ENCODE measurements around the gene MINDY1. TPM values are rescaled to one million over a fixed set of nuclear protein-coding genes. Genes with fewer than 3 reads are reported as not detected.

Gene MINDY1
- total and polyA plus RNA-seq, 2 donors (not counting 1 experiment from before 2014, with no cell fraction given) = 7.6 to 16.1 TPM

GRCh38 chr1:151054971-151055547 lies 48.4 kb upstream of the MINDY1 start:
- no peaks in the 10 kb centered on the region for H3K9me3 Mint-ChIP-seq (ENCODE audit: insufficient read depth)
- WGBS (ENCODE audit: insufficient coverage) = no CpG with 5 or more reads among the region's 4 CpGs
- no peak overlapping the region for H2AFZ ChIP-seq (ENCODE audit: insufficient read depth, low read depth, low read length, poor library complexity, severe bottlenecking)
- H3K27ac ChIP-seq (ENCODE audit: low read length in 2 of 2) = peak overlapping the region; percentile 76 to 95
- H3K9ac ChIP-seq (ENCODE audit: low read length) = peak overlapping the region; percentile 91
- no peaks in the 10 kb centered on the region for H3K27me3 ChIP-seq (replicated peaks in 1 of 4; ENCODE audit: control extremely low read depth in 1 of 4, control insufficient read depth in 3 of 4, insufficient read depth in 4 of 4, low read length in 3 of 4)
- TF ChIP-seq CTCF (IDR thresholded peaks at IDR 0.05) (no peak), EZH2 (IDR thresholded peaks at IDR 0.05; ENCODE audit: borderline replicate concordance, insufficient read depth, low read depth, low read length, poor library complexity, severe bottlenecking) (no peak)
- H4K20me1 ChIP-seq (ENCODE audit: control insufficient read depth, insufficient read depth, low read length, poor library complexity, severe bottlenecking) = peaks cover 13% of the 10 kb centered on the region
- peak overlapping the region; percentile 99 for H3K4me3 Mint-ChIP-seq
- ChIA-PET CTCF (interaction anchor here (1.1 to 9.2 kb wide), 6 partner anchors 13 to 102 kb away, joined by 3 to 82 read pairs (median 4); partner anchors contain the start of genes GABPB2, MINDY1 and TNFAIP8L2), POLR2A (interaction anchor here (1.3 to 1.6 kb wide), 2 partner anchors 16 to 31 kb away, joined by 3 to 6 read pairs; no protein-coding TSS in a partner anchor)
- H3K4me3 ChIP-seq (ENCODE audit: control extremely low read depth in 1 of 5, extremely low read depth in 1 of 5, insufficient read depth in 1 of 5, low read depth in 2 of 5, low read length in 4 of 5) = peak overlapping the region in 4 of 5 experiments; percentile 87 to 98 (median 97)
- H3K27ac Mint-ChIP-seq = peak overlapping the region; percentile 94
- peaks cover 61% of the 10 kb centered on the region for H3K79me2 ChIP-seq (ENCODE audit: control insufficient read depth, insufficient read depth, low read length)
- peaks cover 41 to 50% of the 10 kb centered on the region in 2 donors for H3K4me1 ChIP-seq (ENCODE audit: control insufficient read depth in 2 of 2, insufficient read depth in 2 of 2, low read length in 2 of 2)
- H3K9me3 ChIP-seq (ENCODE audit: control extremely low read depth in 1 of 3, control insufficient read depth in 2 of 3, insufficient read depth in 1 of 3, low read length in 2 of 3) = no peaks in the 10 kb centered on the region
- ATAC-seq (ENCODE audit: low read depth) (no peak), DNase-seq (no peak)
- H3K36me3 ChIP-seq (replicated peaks in 1 of 2; ENCODE audit: control extremely low read depth in 1 of 2, control insufficient read depth in 1 of 2, extremely low read depth in 1 of 2, insufficient read depth in 2 of 2, low read length in 1 of 2) = peaks cover 0 to 63% of the 10 kb centered on the region in 2 experiments
- no peaks in the 10 kb centered on the region for H3K27me3 Mint-ChIP-seq
- intact Hi-C loops (cut with micrococcal nuclease) = loop anchor here (5.0 kb wide), 2 partner anchors 78 to 227 kb away; partner anchors contain the start of gene ZNF687
- peak overlapping the region; percentile 97 for H3K4me2 ChIP-seq (replicated peaks; ENCODE audit: low read depth, low read length, poor library complexity, severe bottlenecking)
- H3K4me1 Mint-ChIP-seq = peaks cover 56% of the 10 kb centered on the region

Data from B cell (primary cell).